ENCODE data around the gene GRID1.

GRID1 gene

DNA sequence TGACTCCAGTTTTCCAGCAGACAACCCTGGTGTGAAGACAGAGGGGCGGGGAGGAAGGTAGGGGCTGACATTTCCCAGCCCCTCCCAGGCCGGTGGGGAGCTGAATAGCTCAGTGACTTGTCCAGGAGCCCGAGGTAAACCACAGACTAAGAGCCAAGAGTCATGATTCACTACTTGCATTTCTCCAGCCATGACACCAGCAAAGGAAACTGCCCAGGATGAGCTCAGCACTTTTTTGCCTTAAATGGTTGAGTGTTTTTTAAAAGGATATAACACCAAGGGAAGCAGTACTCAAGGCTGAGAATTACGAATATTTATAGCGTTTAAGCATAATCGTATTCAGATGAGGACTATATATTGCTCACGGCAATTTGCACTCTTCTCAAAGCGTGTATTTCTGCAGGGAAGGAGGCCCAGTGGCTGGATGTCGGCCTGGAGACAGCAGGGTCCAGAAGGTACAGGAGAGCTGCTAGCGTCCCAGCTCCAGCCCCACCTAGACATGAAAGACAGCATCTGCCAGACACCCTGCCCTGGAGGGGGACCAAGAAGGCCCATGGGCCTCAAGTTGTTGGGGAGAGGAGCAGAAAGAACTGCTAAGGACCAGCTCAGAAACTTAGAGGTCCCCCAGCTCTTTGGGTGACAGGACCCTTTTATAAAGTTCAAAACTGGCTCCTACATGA is 141.4 kb downstream of the GRID1 start:
- H3K9me3 ChIP-seq, result no peaks in the 10 kb centered on the region
- no peaks in the 10 kb centered on the region for H3K36me3 ChIP-seq (replicated peaks)
- H3K4me3 ChIP-seq, result no peak overlapping the region
- no peaks in the 10 kb centered on the region for H3K27me3 ChIP-seq (ENCODE audit: low read depth)
- in situ Hi-C loops (cut with MboI; ENCODE audit: low sequenced_read_pairs), result no loop called here
- H3K4me1 ChIP-seq, result no peaks in the 10 kb centered on the region
- no peak for DNase-seq (ENCODE audit: low spot score in 2 of 2)

DNA sequence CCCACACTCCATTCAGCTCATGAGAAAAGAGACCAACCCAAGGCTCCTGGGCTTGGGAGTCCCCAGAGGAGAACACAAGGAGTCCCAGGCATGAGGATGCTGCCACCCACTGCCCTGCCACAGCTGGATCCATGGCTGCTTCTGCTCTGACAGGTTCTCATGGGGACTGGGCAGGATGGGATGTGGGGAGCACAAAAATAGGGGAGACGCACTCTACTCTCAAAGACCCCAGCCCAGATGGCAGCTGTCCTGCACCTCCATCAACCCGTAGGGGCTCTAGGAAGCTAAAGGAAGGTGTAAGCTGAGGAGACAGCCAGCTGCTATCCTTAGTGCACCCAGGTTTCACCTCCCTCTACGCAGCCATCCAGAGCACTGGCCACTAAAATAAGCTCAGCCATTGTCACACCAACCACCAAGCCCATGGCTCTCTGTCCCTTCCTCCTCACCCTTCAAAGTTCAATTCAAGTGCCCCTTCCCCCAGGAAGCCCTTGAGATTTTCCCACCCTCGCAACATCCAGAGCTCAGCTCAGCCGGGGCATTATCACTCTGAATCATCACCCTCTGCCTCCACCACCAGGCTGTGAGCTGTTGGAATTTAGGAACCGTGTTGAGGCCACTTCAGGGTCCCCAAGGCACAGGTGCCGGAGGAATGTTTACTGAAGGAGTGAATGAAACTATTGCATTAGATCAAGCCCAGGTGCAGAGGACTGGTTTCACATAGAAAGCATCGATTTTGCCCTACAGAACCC is 142.1 kb downstream of the GRID1 start:
- Histone ChIP-seq H3K4me3 (no peak overlapping the region), H3K36me3 (replicated peaks) (no peaks in the 10 kb centered on the region), H3K9me3 (no peaks in the 10 kb centered on the region), H3K4me1 (no peaks in the 10 kb centered on the region), H3K27me3 (ENCODE audit: low read depth) (no peaks in the 10 kb centered on the region)
- DNase-seq (ENCODE audit: low spot score in 2 of 2), result no peak
- in situ Hi-C loops (cut with MboI; ENCODE audit: low sequenced_read_pairs), result no loop called here

DNA sequence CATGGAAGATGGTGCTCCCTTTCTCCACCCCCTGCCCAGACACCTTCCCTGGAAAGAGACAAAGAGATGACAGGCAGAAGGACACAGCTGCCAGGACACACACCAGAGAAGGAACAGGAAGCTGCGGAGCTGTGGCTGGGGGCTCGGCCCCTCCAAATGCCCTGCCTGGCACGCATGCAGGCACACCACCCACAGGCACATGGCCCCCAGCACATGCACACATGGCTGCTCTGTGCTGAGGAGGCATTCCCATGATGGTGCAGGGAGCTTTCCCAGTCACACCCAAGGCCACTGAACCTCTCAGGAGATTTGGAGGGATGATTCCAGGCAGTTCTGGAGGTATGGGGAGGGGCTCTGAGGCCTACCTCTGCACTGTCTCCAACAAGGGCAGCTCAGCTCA is 143.3 kb downstream of the GRID1 start:
- in situ Hi-C loops (cut with MboI; ENCODE audit: low sequenced_read_pairs), result no loop called here
- DNase-seq (ENCODE audit: low spot score in 2 of 2), result no peak
- H3K4me3 ChIP-seq, result no peak overlapping the region
- H3K27me3 ChIP-seq (ENCODE audit: low read depth), result no peaks in the 10 kb centered on the region
- no peaks in the 10 kb centered on the region for H3K9me3 ChIP-seq
- no peaks in the 10 kb centered on the region for H3K4me1 ChIP-seq
- no peaks in the 10 kb centered on the region for H3K36me3 ChIP-seq (replicated peaks)

DNA sequence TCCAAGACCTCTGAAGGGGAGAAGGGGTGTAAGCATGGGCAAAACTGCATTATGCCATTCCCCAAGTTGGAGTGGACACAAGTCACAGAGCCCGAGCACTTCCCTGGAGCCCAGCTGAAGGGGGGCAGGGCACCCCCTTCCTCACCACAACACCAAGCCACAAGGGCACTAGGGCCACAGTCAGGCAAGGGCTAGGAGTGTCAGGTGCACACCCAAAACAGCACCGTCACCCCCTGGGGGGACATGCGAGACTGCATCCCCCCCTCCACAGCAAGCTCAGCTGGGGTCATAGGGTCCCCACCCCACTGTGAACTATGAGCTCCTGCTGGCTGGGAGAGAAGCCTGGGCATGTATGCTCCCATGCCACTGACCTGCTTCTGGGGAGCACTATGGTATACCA is 143.9 kb downstream of the GRID1 start:
- Histone ChIP-seq H3K4me3 (no peak overlapping the region), H3K9me3 (no peaks in the 10 kb centered on the region), H3K36me3 (replicated peaks) (no peaks in the 10 kb centered on the region), H3K27me3 (ENCODE audit: low read depth) (no peaks in the 10 kb centered on the region), H3K4me1 (no peaks in the 10 kb centered on the region)
- no peak for DNase-seq (ENCODE audit: low spot score in 2 of 2)
- in situ Hi-C loops (cut with MboI; ENCODE audit: low sequenced_read_pairs), result no loop called here

DNA sequence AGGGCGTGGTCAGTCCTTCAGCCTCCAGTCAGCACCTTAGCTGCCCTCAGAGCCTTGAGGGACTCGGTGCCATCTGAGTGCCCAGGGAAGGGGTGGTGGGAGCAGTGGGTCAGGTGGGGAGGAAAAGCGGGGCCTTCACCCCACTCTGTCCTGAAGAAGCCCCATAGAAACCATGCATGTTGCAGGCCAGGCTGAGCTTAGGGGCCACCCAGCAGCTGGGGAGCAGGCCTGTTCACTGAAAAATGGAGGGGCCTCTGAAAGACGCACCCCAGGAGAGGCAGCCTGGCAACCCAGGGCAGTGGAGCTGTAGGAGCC is 144.3 kb downstream of the GRID1 start:
- no peak for DNase-seq (ENCODE audit: low spot score in 2 of 2)
- Histone ChIP-seq H3K9me3 (no peaks in the 10 kb centered on the region), H3K4me1 (no peaks in the 10 kb centered on the region), H3K36me3 (replicated peaks) (no peaks in the 10 kb centered on the region), H3K27me3 (ENCODE audit: low read depth) (no peaks in the 10 kb centered on the region), H3K4me3 (no peak overlapping the region)
- in situ Hi-C loops (cut with MboI; ENCODE audit: low sequenced_read_pairs), result no loop called here

DNA sequence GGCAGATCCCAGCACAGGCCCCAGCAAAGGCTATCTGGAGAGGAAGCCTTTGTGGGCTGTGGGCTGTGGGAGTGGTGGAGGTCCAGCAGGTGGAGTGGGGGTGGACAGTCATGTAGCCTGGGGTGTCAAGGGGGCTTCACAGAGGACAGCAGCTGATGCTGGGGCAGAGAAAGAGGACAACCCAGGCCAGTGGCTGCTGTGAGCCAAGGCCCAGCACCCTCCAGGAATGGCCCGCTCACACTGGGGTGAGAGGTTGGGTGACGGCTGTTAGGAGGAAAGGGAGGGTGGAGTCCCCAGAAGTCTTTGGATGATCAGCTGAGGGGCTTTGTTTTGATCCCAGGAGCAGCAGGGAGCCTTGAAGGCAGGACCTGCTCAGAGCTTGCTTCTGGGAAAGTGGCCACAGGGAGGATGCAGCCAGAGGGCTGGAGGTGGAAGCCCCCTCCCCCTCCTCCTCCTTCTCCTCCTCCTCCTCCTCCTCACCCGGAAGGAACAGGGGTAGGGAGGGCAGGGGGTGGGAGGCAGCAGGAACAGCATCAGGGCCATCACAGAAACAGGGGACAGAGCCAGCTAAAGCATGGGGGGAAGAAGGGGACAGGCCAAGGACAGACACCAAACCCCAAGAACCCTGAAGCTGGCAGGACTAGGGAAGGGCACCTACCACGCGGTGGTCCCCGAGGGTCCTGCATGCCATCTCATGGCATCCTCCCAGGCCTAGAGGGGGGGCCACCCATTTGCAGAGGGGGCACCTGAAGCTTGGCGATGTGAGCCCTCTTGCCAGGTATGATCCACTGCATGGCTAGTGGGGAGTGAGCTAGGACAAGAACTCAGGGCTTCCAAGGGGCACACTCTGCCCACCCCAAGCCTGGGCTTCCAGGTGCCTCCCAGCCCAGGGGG is 144.9 kb downstream of the GRID1 start:
- Histone ChIP-seq H3K4me3 (no peak overlapping the region), H3K4me1 (no peaks in the 10 kb centered on the region), H3K36me3 (replicated peaks) (no peaks in the 10 kb centered on the region), H3K27me3 (ENCODE audit: low read depth) (no peaks in the 10 kb centered on the region), H3K9me3 (no peaks in the 10 kb centered on the region)
- in situ Hi-C loops (cut with MboI; ENCODE audit: low sequenced_read_pairs), result no loop called here
- DNase-seq (ENCODE audit: low spot score in 2 of 2), result no peak

DNA sequence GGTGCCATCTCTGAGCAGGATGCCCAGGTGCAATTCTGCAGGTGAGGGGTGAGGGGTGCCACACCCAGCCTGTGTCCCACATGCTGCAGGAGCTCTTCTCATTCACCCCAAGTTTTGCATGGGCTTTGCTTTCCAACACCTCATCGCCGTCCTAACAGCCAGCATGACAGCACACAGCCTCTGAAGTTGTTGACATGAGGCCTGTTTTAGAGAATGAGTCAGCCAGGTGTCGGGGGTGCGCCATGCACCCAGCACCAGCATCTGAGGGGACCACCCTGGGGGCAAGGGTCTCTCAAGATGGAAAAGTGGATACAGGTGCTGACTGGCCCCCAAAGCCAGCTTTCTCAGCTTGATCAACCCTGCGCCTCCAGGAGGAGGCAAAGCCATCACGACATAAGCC is 146.0 kb downstream of the GRID1 start:
- no peaks in the 10 kb centered on the region for H3K36me3 ChIP-seq (replicated peaks)
- in situ Hi-C loops (cut with MboI; ENCODE audit: low sequenced_read_pairs), result no loop called here
- H3K4me3 ChIP-seq, result no peak overlapping the region
- H3K4me1 ChIP-seq, result no peaks in the 10 kb centered on the region
- H3K27me3 ChIP-seq (ENCODE audit: low read depth), result no peaks in the 10 kb centered on the region
- DNase-seq (ENCODE audit: low spot score in 2 of 2), result no peak
- H3K9me3 ChIP-seq, result no peaks in the 10 kb centered on the region

DNA sequence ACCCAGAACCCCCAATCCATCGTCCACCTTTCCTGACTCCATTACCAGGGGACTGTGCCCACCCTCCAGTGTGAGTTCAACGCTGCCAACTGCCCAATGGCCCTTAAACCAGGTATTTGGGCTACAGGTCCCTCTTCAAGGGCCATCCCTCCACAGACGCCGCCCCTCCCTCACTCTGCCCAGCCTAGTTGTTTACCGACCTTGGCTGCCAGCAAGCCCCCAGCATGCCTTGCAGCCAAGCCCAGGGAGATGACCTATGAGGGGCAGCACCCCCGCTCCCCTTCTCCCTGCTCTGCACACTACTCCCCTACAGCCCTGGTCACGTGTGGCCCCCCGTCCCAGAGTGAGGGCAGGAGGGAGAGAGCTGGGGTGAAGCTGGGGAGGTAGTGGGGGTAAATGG is 147.3 kb downstream of the GRID1 start:
- in situ Hi-C loops (cut with MboI; ENCODE audit: low sequenced_read_pairs), result no loop called here
- no peak for DNase-seq (ENCODE audit: low spot score in 2 of 2)
- H3K4me1 ChIP-seq, result no peaks in the 10 kb centered on the region
- no peaks in the 10 kb centered on the region for H3K9me3 ChIP-seq
- no peaks in the 10 kb centered on the region for H3K36me3 ChIP-seq (replicated peaks)
- H3K27me3 ChIP-seq (ENCODE audit: low read depth), result no peaks in the 10 kb centered on the region
- H3K4me3 ChIP-seq, result no peak overlapping the region

DNA sequence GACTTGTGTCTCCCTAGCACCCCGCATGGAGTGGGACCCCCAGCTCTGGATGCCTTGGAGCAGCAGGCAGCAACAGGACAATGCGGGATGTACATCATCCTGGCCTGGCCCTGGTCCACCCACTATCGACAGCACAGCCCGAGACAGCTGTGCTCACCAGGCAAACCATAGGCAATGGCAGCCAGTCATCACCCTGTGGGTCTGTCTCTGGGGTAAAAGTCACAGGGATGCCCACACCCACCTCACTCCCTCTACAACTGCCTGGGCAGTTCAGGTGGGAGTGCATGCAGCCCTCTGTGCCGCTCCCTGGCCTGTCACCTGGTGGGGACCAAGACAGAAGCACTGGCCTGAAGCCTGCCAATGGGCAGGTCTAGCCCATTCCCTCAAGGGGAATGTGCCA is 147.8 kb downstream of the GRID1 start:
- in situ Hi-C loops (cut with MboI; ENCODE audit: low sequenced_read_pairs), result no loop called here
- no peaks in the 10 kb centered on the region for H3K9me3 ChIP-seq
- DNase-seq (ENCODE audit: low spot score in 2 of 2), result no peak
- no peaks in the 10 kb centered on the region for H3K4me1 ChIP-seq
- H3K36me3 ChIP-seq (replicated peaks), result no peaks in the 10 kb centered on the region
- H3K4me3 ChIP-seq, result no peak overlapping the region
- H3K27me3 ChIP-seq (ENCODE audit: low read depth), result no peaks in the 10 kb centered on the region

DNA sequence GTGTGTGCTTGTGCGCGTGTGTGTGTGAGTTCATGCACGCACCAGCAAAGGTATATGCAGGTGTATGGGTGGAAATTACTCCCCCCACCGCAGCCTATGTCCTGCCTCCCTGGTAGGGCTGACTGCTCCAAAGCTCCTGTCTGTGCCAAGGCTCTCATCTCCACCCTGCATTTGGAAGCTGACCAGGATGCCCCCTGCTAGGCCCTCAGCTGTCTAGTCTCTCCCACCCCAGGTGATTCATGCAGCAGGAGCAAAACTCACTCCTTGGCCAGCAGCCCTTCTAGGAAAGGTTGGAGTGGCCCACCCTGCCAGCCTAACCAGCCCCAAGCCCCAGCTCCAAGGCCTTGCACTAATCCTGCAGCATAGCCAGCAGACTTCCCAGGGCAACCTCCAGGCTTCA is 148.4 kb downstream of the GRID1 start:
- Histone ChIP-seq H3K9me3 (no peaks in the 10 kb centered on the region), H3K4me3 (no peak overlapping the region), H3K4me1 (no peaks in the 10 kb centered on the region), H3K36me3 (replicated peaks) (no peaks in the 10 kb centered on the region), H3K27me3 (ENCODE audit: low read depth) (no peaks in the 10 kb centered on the region)
- DNase-seq (ENCODE audit: low spot score in 2 of 2), result no peak
- in situ Hi-C loops (cut with MboI; ENCODE audit: low sequenced_read_pairs), result no loop called here

DNA sequence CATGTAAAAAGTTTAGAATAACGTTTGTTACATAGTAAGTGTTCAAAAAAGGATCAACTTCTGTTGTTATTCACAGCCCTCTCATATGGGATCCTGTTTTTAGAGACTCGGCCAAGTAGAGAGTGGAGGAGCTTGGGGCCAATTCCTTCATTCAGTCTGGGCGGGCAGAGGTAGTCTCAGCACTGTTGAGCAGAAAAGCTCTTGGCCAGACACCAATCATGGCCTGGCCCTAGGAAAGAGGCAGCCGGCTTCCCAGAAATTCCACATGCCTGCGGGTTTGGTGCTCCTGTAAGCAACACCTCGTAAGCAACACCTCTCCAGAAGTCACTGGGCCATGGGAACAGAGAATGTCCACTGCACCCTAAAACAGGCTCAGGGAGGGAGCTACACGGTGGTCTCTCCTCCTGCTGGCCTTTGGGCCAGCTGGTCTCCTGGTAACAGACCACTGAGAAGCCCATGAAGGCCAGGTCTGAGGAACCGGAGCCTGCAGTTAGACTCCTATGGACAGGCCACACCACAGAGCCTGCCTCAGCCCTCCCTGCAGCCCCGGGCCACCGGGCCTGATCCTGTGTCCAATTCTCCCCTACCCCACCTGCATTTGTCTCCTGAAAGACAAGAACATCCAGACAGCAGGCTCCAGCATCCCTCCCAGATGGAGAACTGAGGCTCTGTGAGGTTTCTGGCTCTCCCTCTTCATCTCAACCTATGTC is 149.1 kb downstream of the GRID1 start:
- Histone ChIP-seq H3K9me3 (no peaks in the 10 kb centered on the region), H3K4me1 (no peaks in the 10 kb centered on the region), H3K36me3 (replicated peaks) (no peaks in the 10 kb centered on the region), H3K27me3 (ENCODE audit: low read depth) (no peaks in the 10 kb centered on the region), H3K4me3 (no peak overlapping the region)
- in situ Hi-C loops (cut with MboI; ENCODE audit: low sequenced_read_pairs), result no loop called here
- DNase-seq (ENCODE audit: low spot score in 2 of 2), result no peak

DNA sequence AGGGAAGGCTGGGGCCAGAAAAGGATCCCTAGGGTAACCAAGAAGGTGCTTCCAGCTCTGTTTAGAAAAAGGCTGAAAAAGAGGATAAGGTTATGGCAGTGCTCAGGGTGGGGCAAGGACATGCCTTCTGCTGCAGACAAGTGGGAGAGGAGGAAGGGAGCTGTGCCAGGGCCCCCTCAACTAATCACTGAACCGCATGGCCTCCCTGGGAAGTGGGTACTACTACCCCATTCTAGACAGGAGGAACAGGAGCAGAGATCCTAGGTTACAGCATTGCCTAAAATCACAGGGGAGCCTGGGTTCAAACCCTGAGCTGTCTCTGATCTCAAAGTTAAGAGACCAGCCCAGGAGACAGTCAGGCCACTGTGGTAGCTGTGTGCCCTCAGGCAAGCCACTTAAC is 149.7 kb downstream of the GRID1 start:
- in situ Hi-C loops (cut with MboI; ENCODE audit: low sequenced_read_pairs), result no loop called here
- DNase-seq (ENCODE audit: low spot score in 2 of 2), result no peak
- H3K27me3 ChIP-seq (ENCODE audit: low read depth), result no peaks in the 10 kb centered on the region

DNA sequence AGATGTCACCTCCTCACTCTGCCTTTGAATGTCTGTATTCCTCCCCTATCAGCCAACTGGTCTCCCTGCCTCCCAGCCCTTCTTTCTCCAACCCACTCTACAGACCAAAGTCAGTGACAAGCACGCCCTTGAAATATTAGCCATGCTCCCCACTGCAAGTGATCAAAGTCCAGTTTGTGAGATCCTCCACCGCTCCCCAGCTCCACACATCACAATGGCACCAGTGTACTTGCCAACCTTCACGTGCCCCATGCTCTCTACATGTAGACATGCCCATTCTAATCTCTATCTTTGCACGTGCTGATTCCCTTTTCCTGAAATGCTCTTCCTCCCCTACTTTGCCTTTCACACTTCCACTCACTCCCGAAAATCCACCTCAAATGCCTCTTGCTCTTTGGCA is 150.9 kb downstream of the GRID1 start:
- no peaks in the 10 kb centered on the region for H3K4me1 ChIP-seq
- no peaks in the 10 kb centered on the region for H3K9me3 ChIP-seq
- no peaks in the 10 kb centered on the region for H3K36me3 ChIP-seq (replicated peaks)
- DNase-seq (ENCODE audit: low spot score in 2 of 2), result no peak
- in situ Hi-C loops (cut with MboI; ENCODE audit: low sequenced_read_pairs), result no loop called here
- H3K4me3 ChIP-seq, result no peak overlapping the region
- H3K27me3 ChIP-seq (ENCODE audit: low read depth), result no peaks in the 10 kb centered on the region

More for the DNA sequence above, 149.7 kb downstream of the GRID1 start:
- no peaks in the 10 kb centered on the region for H3K36me3 ChIP-seq (replicated peaks)
- no peaks in the 10 kb centered on the region for H3K9me3 ChIP-seq
- H3K4me3 ChIP-seq, result no peak overlapping the region
- no peaks in the 10 kb centered on the region for H3K4me1 ChIP-seq

DNA sequence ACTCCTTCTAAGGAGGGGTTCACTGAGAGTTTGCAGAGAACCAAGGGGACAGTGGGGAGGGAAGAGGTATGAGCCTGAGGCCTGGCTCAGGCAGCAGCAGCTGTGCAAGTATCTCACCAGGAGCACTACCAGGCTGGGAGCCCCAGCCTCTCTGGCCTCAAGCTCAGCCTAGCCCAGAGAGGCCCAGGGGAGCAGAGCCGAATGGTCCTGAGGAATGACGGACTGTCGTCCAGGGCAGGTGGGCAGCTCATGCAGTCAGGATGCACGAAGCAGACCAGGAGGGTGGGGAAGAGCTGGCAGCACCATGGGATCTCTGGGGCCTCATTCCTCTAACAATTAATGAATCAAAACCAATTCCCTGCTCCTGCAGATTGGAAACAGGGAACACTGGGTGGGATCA is 151.5 kb downstream of the GRID1 start:
- Histone ChIP-seq H3K9me3 (no peaks in the 10 kb centered on the region), H3K4me1 (no peaks in the 10 kb centered on the region), H3K36me3 (replicated peaks) (no peaks in the 10 kb centered on the region), H3K4me3 (no peak overlapping the region), H3K27me3 (ENCODE audit: low read depth) (no peaks in the 10 kb centered on the region)
- DNase-seq (ENCODE audit: low spot score in 2 of 2), result no peak
- in situ Hi-C loops (cut with MboI; ENCODE audit: low sequenced_read_pairs), result no loop called here
